Lower leg skin (tissue), 4 donors: ENCODE data around the gene NCF2. TPM values are rescaled to one million over a fixed set of nuclear protein-coding genes. Genes with fewer than 3 reads are reported as not detected.

Experiments used
- DNase-seq, 2 donors: peaks; one replicate each; pipeline ENCODE4 v3.0.0-alpha.2; 2019; ENCODE audit warnings: low spot score in 2 of 2
- H3K4me3 ChIP-seq: fragments of 200-600 bp; sonication (generic); 2 replicates; pipeline ENCODE4 v1.5.1; 2017; ENCODE audit warnings: mild to moderate bottlenecking, low read depth; ENCODE audit not compliant: poor library complexity, severe bottlenecking
- CTCF ChIP-seq, 3 donors: fragments of 450-650 bp; IDR thresholded peaks; one replicate each; pipeline ENCODE4 v1.5.1; 2016; ENCODE audit warnings: antibody characterized with exemption in 3 of 3, mild to moderate bottlenecking in 3 of 3, moderate library complexity in 2 of 3
- POLR2A ChIP-seq, 2 donors: fragments of 450-650 bp; IDR thresholded peaks; one replicate each; pipeline ENCODE4 v1.6.1; 2016 to 2017; ENCODE audit warnings: antibody characterized with exemption in 2 of 2, mild to moderate bottlenecking in 1 of 2, moderate library complexity in 1 of 2
- WGBS, 2 donors: methylation state at CpG; one replicate each; pipeline ENCODE4 v1.1.5; 2018; 5-methylcytosine and 5-hydroxymethylcytosine counted together
- intact Hi-C: fragments of 100-400 bp; cut with DNase I; formaldehyde crosslinking; loops from one replicate; pipeline ENCODE4 v1.15.0; 2023; ENCODE audit warnings: low total_unique reads
- total RNA-seq, 4 donors: library from RNA; depleted of rRNA; stranded (reverse); fragments of >200 nt; gene quantifications; one replicate each; pipeline ENCODE4 v1.1.0, GENCODE V29; 2016

NCF2 gene
- total RNA-seq, 4 donors from 2014 or later, result 26.6 to 58.2 (median 33.4) TPM

- WGBS, 2 donors, result 68 to 72% methylated on average over 2 of the region's 2 CpGs
- intact Hi-C loops, result no loop called here
- DNase-seq, result no peak
- H3K4me3 ChIP-seq, result no peak overlapping the region
- TF ChIP-seq CTCF (IDR thresholded peaks at IDR 0.05), result no peak
- TF ChIP-seq POLR2A (IDR thresholded peaks at IDR 0.05), result no peak
These were observed 17.2 kb upstream of the NCF2 start for GRCh38 chr1:183607322-183607980.

DNA sequence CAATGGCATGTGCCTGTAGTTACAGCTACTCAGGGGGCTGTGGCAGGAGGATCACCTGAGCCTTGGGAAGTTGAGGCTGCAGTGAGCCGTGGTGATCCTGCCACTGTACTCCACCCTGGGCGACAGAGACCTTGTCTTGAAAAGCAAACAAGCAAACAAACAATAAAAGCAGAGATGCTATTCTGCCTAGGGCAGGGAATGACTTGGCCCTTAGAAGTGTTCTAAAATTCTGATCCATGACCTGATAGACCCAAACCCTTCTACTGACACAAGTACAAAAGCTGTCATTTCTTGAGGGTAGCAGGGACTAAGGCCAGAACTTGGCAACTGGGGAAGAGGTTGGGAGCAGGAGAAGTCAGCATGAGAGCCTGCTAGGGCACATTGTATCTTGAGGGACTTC, 15.6 kb upstream of the NCF2 start:
- 77 to 100% methylated on average over 2 of the region's 2 CpGs for WGBS, 2 donors
- intact Hi-C loops, result no loop called here
- TF ChIP-seq POLR2A (IDR thresholded peaks at IDR 0.05) (no peak), CTCF (IDR thresholded peaks at IDR 0.05) (no peak)
- DNase-seq, result no peak
- H3K4me3 ChIP-seq, result no peak overlapping the region

DNA sequence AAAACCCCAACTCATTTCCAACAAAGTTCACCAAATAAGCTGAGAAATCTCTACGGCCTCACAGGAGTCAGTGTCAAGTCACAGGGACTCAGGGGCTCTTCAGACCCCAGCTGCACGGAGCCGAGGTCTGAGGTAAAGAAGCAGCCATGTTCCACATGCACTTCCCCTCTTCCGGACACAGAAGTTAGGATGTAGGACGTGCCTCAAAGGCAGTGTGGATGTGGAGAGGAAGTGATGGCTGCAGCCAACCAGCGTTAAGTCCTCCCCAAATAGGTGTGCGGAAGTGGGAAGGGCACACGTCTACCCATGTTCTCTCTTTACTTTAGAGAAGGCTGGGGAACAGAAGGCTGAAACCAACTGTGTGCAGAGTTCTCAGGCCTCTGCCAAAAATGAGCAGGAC, 14.6 kb upstream of the NCF2 start:
- WGBS, 2 donors, result 79 to 92% methylated on average over 8 of the region's 8 CpGs
- TF ChIP-seq CTCF (IDR thresholded peaks at IDR 0.05) (no peak), POLR2A (IDR thresholded peaks at IDR 0.05) (no peak)
- no peak for DNase-seq
- H3K4me3 ChIP-seq, result no peak overlapping the region
- intact Hi-C loops, result no loop called here

GRCh38 chr1:183604038-183604808, 14.0 kb upstream of the NCF2 start:
- DNase-seq, result no peak
- intact Hi-C loops, result no loop called here
- TF ChIP-seq CTCF (IDR thresholded peaks at IDR 0.05), result no peak
- TF ChIP-seq POLR2A (IDR thresholded peaks at IDR 0.05), result no peak
- WGBS, 2 donors, result 66 to 71% methylated on average over 10 of the region's 10 CpGs
- no peak overlapping the region for H3K4me3 ChIP-seq

GRCh38 chr1:183602510-183602909, 12.3 kb upstream of the NCF2 start:
- DNase-seq, result no peak
- intact Hi-C loops, result no loop called here
- H3K4me3 ChIP-seq, result no peak overlapping the region
- 94 to 100% methylated on average over 1 of the region's 1 CpG for WGBS, 2 donors
- TF ChIP-seq POLR2A (IDR thresholded peaks at IDR 0.05) (no peak), CTCF (IDR thresholded peaks at IDR 0.05) (no peak)
